GM23248 (cell line): ENCODE measurements around the gene PITPNM3.

ENCODE experiments used
- EZH2 ChIP-seq: fragments of 200-600 bp; sonication (generic); IDR thresholded peaks from 2 replicates; pipeline ENCODE4 v1.6.1; 2018; ENCODE audit warnings: antibody characterized with exemption, mild to moderate bottlenecking; ENCODE audit not compliant: insufficient read depth, poor library complexity, severe bottlenecking
- EZH2phosphoT487 ChIP-seq: fragments of 200-600 bp; sonication (generic); IDR thresholded peaks from 2 replicates; pipeline ENCODE4 v1.6.1; 2018; ENCODE audit warnings: antibody characterized with exemption, moderate library complexity, mild to moderate bottlenecking, low read depth; ENCODE audit not compliant: insufficient read depth

DNA sequence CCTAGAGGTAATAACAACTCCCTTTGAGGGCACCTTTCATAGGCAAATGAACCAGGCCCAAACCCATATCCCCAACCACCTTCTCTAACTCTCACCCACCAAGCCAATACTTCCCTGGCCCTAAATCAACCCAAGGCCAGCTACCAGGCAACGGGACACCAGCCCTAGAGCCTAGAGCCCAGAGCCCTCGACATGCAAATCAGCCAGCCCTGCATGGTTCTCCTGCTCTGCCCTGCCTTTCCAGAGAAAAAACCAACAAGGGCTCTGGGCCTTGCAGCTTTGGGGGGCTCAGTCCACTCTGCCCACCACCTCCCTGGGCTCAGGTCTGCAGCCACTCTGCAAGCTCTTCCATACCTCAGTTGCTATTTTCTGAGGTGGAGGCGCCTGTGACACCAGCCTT, 55.0 kb downstream of the PITPNM3 start:
- TF ChIP-seq EZH2phosphoT487 (no peak), EZH2 (no peak)
